GM12892 (cell line): Measurements from ENCODE around the gene HLA-F.

ENCODE experiments used
- POLR2A ChIP-seq: IDR thresholded peaks from 2 replicates; pipeline ENCODE4 v1.6.1; 2011; ENCODE audit warnings: low read depth, low read length, control low read depth
- POLR2AphosphoS5 ChIP-seq: IDR thresholded peaks from 2 replicates; pipeline ENCODE4 v1.6.1; 2011; ENCODE audit warnings: low read depth, low read length, control low read depth

DNA sequence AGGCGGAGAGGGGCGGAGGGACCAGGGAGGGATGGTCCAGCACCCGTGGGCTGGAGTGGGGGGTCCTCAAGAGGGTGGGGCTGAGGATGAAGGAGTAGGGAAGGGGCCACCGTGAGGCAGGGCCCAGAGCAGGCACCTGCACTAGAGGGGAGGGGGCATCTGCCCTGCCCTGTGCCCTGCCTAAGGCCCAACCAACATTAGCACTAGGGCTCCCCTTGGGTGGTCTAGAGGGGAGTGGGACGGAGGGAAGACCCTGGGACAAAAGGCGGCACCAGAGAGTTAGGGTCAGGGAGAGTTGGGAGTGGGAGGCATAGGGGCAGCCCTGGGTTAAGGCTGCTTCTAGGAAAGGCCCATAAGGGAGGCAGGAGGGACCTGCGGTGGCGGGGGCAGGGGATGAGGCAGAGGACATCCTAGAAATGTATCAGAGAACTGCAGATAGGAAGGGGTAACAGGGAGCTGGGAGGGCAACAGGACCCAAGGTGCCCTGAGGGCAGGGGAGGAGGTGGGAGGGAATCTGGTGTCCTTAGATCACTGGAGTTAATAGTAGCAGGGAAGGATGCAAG, 24.5 kb downstream of the HLA-F start:
- TF ChIP-seq POLR2A (no peak), POLR2AphosphoS5 (no peak)
